Iris pigment epithelial cell (primary cell): ENCODE data around the gene ENPP7.

ENCODE experiments used
- DNase-seq: peaks from one replicate; pipeline ENCODE4 v3.0.0-alpha.2; 2011; ENCODE audit warnings: low read depth

Gene ENPP7

DNA sequence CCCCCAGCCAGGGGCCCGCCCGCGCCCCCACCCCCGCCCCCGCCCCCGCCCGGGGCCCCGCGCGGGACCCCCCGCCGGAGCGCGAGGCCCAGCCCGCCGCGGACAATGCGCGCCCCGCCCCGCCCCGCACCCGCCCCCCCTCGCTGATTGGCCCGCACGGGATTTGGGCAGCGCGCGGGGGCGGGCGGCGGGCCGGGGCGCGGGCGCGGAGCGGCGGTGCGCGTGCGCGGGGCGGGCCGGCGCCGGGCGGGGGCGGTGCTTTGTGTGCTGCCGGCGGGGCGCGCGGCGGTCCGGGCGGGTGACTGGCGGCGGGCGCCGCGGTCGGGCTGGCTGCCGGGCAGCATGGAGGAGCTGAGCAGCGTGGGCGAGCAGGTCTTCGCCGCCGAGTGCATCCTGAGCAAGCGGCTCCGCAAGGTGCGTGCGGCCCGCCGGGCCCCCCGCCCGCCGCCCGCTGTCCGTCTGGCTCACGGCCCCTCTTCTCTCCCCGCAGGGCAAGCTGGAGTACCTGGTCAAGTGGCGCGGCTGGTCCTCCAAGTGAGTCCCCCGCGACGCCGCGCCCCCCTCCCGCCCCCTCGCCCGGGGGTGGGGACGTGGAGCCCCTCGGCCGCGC, 47.3 kb downstream of the ENPP7 start, which contains the start of gene CBX2:
TSS of gene CBX2 (plus strand) at position 255 of the 610 bp plus-strand sequence. CDS start at position 343, 88 bp downstream.
- peak; percentile 57 for DNase-seq

DNA sequence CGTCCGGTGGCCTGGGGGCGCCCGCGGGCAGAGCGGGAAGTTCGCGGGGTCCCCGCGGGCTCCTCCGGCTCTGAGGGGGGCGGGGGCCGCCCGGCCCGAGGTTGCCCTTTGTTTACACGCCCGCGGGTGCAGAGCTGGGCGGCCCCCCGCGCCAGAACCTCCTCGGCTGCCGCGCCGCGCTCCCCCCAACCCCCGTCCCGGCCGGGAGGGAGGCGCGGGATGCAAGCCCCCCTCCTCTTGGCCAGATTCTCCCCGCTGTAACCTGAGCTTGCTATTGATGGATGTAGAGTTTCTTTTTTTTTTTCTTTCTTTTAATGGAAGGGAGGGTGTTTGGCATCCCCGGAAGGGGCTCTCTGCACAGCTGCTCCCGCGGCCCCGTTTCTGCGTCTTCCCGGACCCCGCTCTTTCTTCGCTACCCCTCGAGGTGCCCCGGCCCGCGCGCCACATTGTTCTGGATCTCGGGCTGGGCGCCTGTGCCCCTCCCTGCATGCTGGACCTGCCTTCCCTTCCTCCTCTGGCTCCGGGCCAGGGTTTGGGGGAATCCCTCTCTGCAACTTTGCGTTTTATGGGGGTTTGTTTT, 47.9 kb downstream of the ENPP7 start:
- no peak for DNase-seq

GRCh38 chr17:79779084-79779529, 48.4 kb downstream of the ENPP7 start:
- DNase-seq: no peak

GRCh38 chr17:79779661-79780365, 49.1 kb downstream of the ENPP7 start:
- no peak for DNase-seq

- no peak for DNase-seq
Observed at GRCh38 chr17:79781012-79781650, 50.4 kb downstream of the ENPP7 start.

DNA sequence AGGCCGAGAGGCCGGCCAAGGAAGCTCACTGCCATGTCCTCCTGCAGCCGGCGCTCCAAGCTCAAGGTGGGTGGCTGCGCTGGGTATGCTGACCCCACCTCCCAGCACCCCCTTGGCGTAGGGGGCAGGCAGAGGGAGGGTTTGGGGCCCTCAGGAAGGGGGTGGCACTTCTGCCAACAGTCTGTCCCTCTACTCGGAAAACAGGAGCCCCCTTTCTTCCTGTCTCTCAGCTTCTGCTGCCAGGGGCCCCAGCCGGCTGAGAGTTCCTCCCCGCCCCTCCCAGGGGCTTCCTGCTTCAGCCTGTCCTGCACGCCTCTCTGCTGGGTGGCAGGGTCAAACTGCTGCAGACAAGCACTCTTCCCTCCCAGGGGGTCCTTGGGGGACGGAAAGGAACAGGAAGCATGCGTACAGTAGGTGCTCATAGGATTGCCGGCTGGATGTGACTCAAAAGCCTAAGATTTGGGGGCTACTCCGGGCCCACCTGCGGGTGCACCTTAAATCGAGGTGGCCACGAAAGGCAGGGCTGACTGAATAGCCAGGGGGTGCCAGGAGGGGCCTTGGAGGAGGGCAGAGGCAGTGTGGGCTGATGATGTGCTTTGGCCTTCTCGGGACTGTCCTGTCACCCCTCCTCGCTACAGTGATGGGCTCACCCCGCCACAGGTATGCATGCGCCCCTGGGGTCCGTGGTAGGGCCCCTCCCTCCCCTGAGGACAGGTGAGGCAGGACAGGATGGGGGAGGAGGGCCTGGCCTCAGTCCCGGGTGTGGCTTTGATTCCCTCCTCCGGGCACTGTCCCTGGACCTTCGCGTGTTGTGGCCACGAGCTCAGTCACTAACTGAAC, 51.2 kb downstream of the ENPP7 start:
- DNase-seq: no peak

- DNase-seq: no peak
Observed at GRCh38 chr17:79783891-79784290, 53.1 kb downstream of the ENPP7 start.

DNA sequence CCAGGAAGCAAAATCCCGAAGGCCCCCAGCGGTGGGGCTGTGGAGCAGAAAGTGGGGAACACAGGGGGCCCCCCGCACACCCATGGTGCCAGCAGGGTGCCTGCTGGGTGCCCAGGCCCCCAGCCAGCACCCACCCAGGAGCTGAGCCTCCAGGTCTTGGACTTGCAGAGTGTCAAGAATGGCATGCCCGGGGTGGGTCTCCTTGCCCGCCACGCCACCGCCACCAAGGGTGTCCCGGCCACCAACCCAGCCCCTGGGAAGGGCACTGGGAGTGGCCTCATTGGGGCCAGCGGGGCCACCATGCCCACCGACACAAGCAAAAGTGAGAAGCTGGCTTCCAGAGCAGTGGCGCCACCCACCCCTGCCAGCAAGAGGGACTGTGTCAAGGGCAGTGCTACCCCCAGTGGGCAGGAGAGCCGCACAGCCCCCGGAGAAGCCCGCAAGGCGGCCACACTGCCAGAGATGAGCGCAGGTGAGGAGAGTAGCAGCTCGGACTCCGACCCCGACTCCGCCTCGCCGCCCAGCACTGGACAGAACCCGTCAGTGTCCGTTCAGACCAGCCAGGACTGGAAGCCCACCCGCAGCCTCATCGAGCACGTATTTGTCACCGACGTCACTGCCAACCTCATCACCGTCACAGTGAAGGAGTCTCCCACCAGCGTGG, 53.7 kb downstream of the ENPP7 start:
- DNase-seq: no peak

GRCh38 chr17:79785017-79785899, 54.5 kb downstream of the ENPP7 start:
- DNase-seq: no peak

DNA sequence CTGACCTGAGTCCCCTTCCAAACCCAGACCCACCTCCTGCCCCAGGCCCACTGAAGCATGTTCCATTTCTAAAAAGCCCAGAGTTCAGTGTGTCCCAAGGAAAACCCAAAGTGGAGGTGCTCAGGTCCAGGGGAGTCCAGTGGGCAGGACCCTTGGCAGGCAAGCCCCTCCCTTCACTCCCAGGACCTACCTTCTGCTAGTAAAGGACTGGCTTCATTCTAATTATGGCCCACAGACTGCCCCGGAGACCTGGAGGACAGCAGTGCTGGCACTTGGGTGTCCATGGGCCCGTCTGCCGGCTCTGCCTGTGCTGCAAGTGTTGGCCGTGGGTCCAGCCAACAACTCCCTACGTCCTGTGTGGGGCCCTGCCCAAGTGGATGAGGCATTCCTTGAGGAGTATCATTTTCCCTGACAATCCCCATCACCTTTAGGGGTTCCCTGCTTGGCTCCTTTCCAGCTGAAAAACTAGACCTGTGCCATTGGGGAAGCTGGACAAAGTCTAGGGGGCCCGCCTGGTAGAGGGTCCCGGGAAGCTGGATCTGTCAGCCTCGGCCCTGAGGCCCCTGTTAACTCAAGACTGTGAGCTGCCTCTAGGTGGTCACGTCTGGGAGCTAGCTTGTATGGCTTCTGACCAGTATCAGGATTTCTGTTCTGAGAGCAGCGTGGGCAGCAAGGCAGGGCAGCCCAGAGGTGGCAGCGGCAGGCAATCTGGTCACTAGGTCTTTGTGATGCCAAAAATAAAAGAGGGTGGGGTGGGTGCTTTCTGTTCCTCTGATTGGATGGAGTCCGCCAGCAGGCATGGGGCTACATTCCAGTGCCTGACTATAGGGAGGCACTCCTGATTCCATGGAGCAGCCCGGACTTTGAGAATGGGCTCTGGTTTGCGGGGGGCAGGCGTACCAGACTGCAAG, 55.4 kb downstream of the ENPP7 start:
- DNase-seq: no peak

GRCh38 chr17:79786930-79787643, 56.3 kb downstream of the ENPP7 start:
- DNase-seq: no peak

DNA sequence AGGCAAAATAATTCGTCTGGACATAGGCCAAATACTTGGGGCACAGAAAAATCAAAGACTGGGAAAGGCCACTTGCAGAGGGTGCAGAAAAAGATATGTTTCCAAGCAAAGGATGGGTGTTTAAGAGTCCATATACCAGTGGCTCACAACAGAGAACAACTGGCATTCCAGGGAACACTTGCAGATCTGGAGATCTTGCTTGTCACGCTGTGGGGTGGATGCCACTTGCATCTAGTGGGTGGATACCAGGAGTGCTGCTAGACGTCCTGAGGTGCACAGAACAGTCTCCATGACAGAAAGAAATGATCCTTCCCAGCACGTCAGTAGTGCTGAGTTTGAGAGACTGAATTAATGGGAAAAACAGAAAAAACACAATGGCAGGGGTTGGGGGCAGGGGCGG, 57.7 kb downstream of the ENPP7 start:
- DNase-seq: no peak

DNA sequence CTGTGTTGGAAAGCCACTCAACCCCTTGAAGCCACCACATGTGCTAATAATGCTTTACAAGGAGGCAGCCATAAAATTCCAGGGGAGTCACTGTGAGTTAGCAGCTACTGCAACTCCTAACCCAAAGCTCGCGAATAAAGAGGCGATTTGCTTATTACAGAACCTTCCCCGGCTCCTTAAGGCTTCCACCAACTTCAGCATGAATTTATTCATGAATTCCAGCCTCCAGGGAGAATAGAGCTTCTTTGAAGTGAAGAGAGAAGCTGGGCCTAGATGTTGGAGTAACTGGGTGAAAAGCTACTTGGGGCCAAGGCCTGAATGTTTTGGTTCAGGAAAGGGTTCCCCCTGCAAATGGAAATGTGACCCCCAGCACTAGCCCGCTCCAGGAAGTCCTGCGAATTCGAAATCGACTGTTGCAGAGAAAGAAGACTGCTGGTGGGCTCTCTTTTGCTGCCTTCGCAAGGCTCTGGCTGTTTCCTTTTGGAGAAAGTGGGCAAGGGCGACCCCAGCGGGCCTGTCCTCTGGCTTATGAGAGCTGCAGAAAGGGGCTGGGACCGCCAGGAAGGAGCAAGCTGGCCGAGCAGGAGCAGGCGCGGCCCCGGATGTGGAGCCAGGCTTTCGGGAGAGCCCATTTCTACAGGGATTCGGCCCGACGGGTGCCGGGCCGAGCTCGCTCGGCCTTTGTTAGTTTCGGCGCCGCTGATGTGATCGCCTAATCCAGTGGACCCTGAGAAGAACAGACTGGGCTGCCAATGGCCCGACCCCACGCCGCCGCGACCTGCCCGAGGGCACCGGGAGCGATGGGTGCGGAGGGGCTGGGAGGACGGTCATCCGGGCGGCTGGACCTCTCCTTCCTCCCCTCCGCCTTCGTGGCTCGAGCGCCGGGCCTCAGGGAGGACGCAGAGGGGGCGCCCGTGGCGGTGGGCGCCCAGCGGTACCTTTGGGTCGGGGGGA, 58.5 kb downstream of the ENPP7 start:
- DNase-seq: no peak

DNA sequence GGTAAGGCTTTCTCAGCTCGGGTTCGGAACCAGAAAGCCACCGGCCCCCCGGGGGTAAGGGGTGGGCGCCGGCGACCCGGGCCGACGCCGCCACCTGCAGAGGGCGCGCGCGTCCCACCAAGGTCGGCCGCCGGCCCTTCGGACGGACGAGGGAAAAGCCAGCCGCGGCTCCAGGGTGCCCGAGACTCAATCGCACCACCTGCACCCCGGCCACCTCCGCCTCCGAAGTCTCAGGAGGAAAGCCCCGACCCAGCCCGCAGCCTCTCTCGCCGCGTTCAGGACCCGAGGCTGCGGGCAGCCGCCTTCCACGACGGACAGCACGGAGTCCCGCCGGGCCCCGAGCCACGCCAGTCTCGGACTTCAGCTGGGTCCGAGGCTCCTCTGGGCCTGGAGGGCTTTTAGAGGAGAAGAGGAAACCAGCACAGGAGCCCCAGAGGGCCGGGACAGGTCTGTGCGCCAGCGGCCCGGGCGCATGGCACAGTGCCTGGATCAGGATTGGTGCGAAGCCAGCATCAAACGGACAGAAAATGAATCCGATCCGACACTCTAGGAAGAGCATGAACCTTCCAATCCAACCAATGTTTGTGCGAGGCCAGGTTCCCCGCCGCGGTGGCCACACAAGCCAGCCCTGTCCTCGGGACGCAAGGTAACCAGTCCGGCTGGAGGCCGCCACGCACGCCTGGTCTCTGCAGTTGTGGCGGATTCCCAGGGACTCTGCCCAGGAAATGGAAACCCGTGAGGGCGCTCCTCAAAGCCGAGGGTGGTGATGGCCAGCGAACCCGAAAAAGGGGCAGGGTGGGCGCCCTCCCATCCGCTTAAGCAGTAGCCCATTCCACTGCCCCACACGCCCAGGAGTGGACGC, 59.4 kb downstream of the ENPP7 start:
- DNase-seq: no peak

- no peak for DNase-seq
Observed at GRCh38 chr17:79790805-79791734, 60.3 kb downstream of the ENPP7 start.
